HG03439 (cell line): ENCODE data around the gene A3GALT2.

Experiments used
- ATAC-seq: cut with Tn5 transposase; IDR thresholded peaks from one replicate; pipeline ENCODE4 v1.9.1; 2021; ENCODE audit warnings: mild to moderate bottlenecking, moderate library complexity; ENCODE audit not compliant: unreplicated experiment

A3GALT2 gene

GRCh38 chr1:33320619-33321165 is at the start of gene A3GALT2:
A3GALT2 (minus strand) TSS chr1:33321098; CDS start chr1:33321098, 0 bp downstream.
- no peak for ATAC-seq

- no peak for ATAC-seq
Measured at GRCh38 chr1:33370301-33370700, 49.4 kb upstream of the A3GALT2 start.

GRCh38 chr1:33369764-33370163 is 48.9 kb upstream of the A3GALT2 start:
- no peak for ATAC-seq

- ATAC-seq = no peak
Measured at GRCh38 chr1:33369081-33369480, 48.2 kb upstream of the A3GALT2 start.

GRCh38 chr1:33368431-33368830 is 47.5 kb upstream of the A3GALT2 start:
- ATAC-seq = no peak

- no peak for ATAC-seq
Measured at GRCh38 chr1:33367485-33368405, 46.8 kb upstream of the A3GALT2 start.

GRCh38 chr1:33366762-33367484 is 46.0 kb upstream of the A3GALT2 start:
- ATAC-seq = no peak

GRCh38 chr1:33365560-33365997 is 44.7 kb upstream of the A3GALT2 start:
- no peak for ATAC-seq

GRCh38 chr1:33364565-33364918 is 43.6 kb upstream of the A3GALT2 start:
- ATAC-seq = no peak

GRCh38 chr1:33363470-33363861 is 42.6 kb upstream of the A3GALT2 start:
- no peak for ATAC-seq

- no peak for ATAC-seq
Measured at GRCh38 chr1:33363021-33363420, 42.1 kb upstream of the A3GALT2 start.

GRCh38 chr1:33361532-33362235 is 40.8 kb upstream of the A3GALT2 start:
- ATAC-seq = no peak

GRCh38 chr1:33360367-33360766 is 39.5 kb upstream of the A3GALT2 start:
- ATAC-seq = no peak

GRCh38 chr1:33359931-33360330 is 39.0 kb upstream of the A3GALT2 start:
- no peak for ATAC-seq

- ATAC-seq = no peak
Measured at GRCh38 chr1:33358795-33359503, 38.1 kb upstream of the A3GALT2 start.

- no peak for ATAC-seq
Measured at GRCh38 chr1:33358114-33358794, 37.4 kb upstream of the A3GALT2 start.

GRCh38 chr1:33357099-33357498 is 36.2 kb upstream of the A3GALT2 start:
- ATAC-seq = no peak

GRCh38 chr1:33354707-33355316 is 33.9 kb upstream of the A3GALT2 start:
- ATAC-seq = no peak

- no peak for ATAC-seq
Measured at GRCh38 chr1:33353531-33353930, 32.6 kb upstream of the A3GALT2 start.

- no peak for ATAC-seq
Measured at GRCh38 chr1:33351281-33351660, 30.4 kb upstream of the A3GALT2 start.
